22Rv1 (cell line): Measurements from ENCODE around the gene STK11IP.

ENCODE experiments used
- CTCF ChIP-seq: fragments of 450-650 bp; IDR thresholded peaks from 2 replicates; pipeline ENCODE4 v1.5.1; 2017; ENCODE audit warnings: mild to moderate bottlenecking
- ZFX ChIP-seq: fragments of 450-650 bp; IDR thresholded peaks from 2 replicates; pipeline ENCODE4 v1.6.1; 2017; ENCODE audit warnings: antibody characterized with exemption, borderline replicate concordance

- TF ChIP-seq CTCF (no peak), ZFX (no peak)
Measured at GRCh38 chr2:219569041-219569440, 28.6 kb upstream of the STK11IP start.
